ENCODE results near the gene CEP76.

The CEP76 gene

DNA sequence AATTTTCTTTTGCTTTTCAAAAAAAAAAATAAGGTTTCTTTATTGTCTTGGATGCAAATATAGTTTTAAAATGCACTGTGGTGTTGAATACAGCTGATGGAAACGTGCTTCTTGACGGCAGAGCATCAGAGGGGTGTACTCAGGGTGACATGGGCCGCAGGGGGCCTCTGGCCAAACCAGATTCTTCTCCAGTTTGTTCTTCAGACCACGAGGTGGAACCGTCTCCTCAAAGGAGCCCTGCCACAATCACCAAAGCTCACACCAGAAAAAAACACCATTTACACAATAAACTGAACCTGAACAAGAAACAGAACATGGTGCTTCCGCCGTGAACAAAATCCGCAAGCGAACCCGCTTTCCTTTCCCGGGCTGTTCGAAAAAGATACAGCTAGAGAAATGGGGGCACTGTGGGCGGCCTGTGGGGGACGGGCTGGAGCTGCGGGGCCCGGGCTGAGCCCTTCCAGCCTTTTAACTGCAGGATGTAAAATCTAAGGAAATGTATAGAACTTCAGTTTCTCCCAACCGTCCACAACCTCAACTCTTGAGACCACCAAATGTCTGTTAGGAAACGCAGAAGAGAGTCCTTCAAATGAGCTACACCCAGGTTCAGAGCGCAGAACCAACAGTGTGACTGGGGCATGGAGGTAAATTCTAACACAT, 34.9 kb upstream of the CEP76 start:
- TF ChIP-seq, protein P1, sequence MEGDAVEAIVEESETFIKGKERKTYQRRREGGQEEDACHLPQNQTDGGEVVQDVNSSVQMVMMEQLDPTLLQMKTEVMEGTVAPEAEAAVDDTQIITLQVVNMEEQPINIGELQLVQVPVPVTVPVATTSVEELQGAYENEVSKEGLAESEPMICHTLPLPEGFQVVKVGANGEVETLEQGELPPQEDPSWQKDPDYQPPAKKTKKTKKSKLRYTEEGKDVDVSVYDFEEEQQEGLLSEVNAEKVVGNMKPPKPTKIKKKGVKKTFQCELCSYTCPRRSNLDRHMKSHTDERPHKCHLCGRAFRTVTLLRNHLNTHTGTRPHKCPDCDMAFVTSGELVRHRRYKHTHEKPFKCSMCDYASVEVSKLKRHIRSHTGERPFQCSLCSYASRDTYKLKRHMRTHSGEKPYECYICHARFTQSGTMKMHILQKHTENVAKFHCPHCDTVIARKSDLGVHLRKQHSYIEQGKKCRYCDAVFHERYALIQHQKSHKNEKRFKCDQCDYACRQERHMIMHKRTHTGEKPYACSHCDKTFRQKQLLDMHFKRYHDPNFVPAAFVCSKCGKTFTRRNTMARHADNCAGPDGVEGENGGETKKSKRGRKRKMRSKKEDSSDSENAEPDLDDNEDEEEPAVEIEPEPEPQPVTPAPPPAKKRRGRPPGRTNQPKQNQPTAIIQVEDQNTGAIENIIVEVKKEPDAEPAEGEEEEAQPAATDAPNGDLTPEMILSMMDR (conservative IDR thresholded peaks at IDR 0.05; ENCODE audit: low read length): no peak
- no peak overlapping the region for H3K4me3 ChIP-seq (ENCODE audit: low read length)
- no peak for DNase-seq (ENCODE audit: low read depth)

DNA sequence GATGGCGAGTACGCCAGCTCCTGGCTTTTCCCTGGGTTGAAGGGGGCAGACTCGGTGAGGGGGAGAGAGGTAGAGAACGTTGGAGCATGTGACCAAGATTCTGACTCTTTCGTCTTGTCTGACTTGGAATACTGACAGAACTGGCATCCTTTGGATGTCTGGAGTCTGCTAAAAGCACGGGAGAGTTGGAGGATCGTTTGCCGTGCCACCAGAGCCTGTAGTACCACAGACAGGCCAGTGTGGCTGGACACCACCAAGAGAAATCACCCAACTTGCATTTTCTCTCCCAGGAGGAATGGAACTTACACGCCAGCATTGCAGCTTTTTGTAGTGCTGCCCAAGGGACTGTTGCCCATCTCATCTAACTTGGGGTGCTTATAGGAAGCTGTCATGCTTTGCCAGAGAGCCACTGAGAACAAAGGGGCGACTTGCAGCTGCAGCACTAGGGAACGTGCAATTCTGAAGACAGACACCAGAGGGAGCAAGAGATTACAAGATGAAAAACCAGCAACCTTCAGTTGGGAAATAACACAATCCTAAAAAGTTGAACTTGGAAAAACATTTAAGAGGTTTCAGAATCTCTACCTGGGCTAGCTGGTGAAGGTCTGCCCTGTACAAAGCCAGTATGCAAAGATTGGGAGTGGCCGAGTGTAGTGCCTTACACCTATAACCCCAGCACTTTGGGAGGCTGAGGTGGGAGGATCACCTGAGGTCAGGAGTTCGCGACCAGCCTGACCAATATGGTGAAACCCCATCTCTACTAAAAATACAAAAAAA, 24.4 kb upstream of the CEP76 start:
- peak; percentile 67 for DNase-seq (ENCODE audit: low read depth)
- TF ChIP-seq, protein P1 (conservative IDR thresholded peaks at IDR 0.05; ENCODE audit: low read length): peak; percentile 94
- no peak overlapping the region for H3K4me3 ChIP-seq (ENCODE audit: low read length)

DNA sequence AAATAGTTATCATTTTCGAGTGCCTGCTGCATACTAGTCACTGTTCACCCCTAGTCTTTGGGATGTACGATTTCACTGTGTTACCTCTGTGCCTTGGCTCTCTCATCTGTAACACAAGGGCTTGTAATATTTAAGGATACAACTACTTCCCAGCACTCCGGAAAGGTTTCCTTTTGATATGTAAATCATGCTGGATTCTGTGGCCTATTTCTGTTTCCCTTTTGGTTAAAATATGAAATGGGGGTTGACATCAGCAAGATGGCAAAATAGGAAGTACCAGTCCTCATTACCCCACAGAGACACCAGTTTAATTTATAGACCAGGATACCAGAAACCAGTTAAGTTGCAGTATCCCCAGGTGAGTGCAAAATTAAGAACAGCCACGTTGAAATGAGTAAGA, 23.8 kb upstream of the CEP76 start:
- H3K4me3 ChIP-seq (ENCODE audit: low read length): no peak overlapping the region
- no peak for DNase-seq (ENCODE audit: low read depth)
- TF ChIP-seq, protein P1 (conservative IDR thresholded peaks at IDR 0.05; ENCODE audit: low read length): no peak

DNA sequence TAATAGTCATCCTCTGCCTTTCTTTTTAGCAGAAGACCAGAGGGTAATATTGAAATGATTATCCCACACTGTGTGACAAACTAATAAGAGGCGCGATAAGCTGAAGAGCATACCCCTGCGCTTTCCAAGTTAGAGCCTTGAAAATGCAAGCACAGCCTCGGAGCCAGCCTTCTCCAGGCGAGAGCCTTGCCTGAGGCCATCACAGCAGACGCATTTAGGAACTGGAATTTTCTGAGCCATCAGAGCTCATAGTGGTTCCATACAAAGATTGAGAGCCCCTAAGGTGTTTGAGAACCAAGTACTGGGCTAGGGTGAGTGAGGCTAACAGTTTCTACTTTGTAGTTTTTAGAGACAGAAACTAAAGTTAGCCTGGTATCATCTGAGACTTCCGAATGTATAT, 20.2 kb upstream of the CEP76 start:
- TF ChIP-seq, protein P1 (conservative IDR thresholded peaks at IDR 0.05; ENCODE audit: low read length): no peak
- DNase-seq (ENCODE audit: low read depth): no peak
- H3K4me3 ChIP-seq (ENCODE audit: low read length): no peak overlapping the region

DNA sequence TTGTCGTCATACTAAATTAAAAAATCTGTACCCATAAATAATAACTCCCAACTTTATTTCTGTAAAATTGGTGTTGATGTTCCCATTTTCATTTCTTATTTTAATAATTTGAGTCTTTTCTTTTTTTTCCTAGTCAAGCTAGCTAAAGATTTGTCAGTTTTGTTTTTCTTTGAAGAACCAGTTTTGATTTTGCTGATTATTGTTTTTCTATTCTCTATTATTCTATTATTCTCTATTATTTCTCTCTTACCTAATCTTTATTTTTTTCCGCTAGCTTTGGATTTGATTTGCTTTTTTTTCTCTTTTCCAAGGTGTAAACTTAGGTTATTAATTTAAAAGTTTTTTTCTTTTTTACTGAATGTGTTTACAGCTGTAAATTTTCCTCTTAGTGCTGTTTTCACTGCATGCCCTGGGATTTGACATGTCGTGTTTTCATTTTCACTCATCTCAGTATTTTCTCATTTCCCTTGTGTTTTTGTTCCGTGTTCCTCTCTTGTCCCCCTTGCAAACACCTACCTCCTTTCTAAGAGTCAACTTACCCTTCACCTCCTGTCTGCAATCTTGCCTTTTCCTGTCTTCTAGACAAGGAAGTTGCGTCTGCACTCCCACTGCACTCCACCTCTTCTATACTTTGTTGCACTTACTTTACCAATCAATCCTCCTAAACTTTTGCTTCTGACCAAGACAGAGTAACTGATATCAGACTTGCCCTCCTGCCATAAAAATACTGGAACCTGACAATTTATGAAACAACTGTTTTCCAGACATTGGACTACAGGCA, 19.2 kb upstream of the CEP76 start:
- TF ChIP-seq, protein P1 (conservative IDR thresholded peaks at IDR 0.05; ENCODE audit: low read length): no peak
- no peak for DNase-seq (ENCODE audit: low read depth)
- no peak overlapping the region for H3K4me3 ChIP-seq (ENCODE audit: low read length)

DNA sequence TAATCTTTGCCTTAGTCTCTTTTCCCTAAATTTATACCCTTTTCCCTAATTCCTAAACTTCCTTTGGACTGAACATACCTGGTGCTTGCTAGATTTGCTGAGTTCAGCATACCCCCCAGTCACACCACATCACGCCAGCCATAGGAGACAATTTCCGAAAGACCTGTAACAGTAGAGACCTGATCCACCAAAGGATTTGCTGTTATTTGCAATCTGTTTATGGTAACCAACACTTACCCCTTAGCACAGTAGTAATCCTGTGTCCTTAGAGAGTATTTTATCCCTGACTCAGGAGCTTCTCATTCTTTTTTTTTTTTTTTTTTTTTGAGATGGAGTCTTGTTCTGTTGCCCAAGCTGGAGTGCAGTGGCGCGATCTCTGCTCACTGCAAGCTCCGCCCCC, 8.9 kb upstream of the CEP76 start:
- TF ChIP-seq, protein P1 (conservative IDR thresholded peaks at IDR 0.05; ENCODE audit: low read length): no peak
- no peak overlapping the region for H3K4me3 ChIP-seq (ENCODE audit: low read length)
- DNase-seq (ENCODE audit: low read depth): no peak
